ENCODE results near the gene IL37. TPM values are rescaled to one million over a fixed set of nuclear protein-coding genes. Genes with fewer than 3 reads are reported as not detected.

The IL37 gene
- total and polyA plus RNA-seq, 2 donors (not counting 1 experiment from before 2014, with no cell fraction given) = 0.79 TPM; not detected in 1

DNA sequence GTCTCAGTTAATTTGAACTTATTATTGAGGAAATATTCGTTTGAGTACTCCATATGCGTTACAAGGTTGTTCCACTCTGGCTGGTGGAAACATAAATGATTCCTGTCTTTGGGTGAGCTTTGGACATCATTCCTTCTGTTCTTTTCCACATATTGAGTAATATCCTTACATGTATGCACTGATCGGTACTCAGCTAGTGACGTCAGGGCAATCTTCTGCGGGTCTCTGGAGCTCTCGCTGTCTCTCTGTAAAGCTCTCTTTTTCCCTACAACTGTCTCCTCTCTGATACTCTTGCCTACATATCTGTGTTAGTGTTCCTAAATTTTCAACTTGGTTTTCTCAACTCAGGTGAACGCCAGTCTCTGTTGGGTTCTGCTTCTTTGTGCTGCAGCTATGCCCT is 43.4 kb downstream of the IL37 start:
- DNase-seq (no peak), ATAC-seq (ENCODE audit: low read depth) (no peak)
- intact Hi-C loops (cut with micrococcal nuclease) = no loop called here
- Mint-ChIP-seq H3K4me1 (no peaks in the 10 kb centered on the region), H3K9me3 (ENCODE audit: insufficient read depth) (no peaks in the 10 kb centered on the region), H3K27me3 (peaks cover 18% of the 10 kb centered on the region), H3K4me3 (no peak overlapping the region), H3K27ac (no peak overlapping the region)
- 92% methylated on average over 7 of the region's 7 CpGs for WGBS (ENCODE audit: insufficient coverage)
- H3K4me3 ChIP-seq (ENCODE audit: control extremely low read depth in 1 of 5, extremely low read depth in 1 of 5, insufficient read depth in 1 of 5, low read depth in 2 of 5, low read length in 4 of 5) = no peak overlapping the region
- ChIA-PET CTCF (interaction anchor here (0.7 to 1.8 kb wide), 2 partner anchors 13 to 206 kb away, joined by 3 to 4 read pairs; no protein-coding TSS in a partner anchor), POLR2A (no interaction called here)
- H3K27me3 ChIP-seq (replicated peaks in 1 of 4; ENCODE audit: control extremely low read depth in 1 of 4, control insufficient read depth in 3 of 4, insufficient read depth in 4 of 4, low read length in 3 of 4) = peaks cover 0 to 13% (median under 1%) of the 10 kb centered on the region in 4 experiments
- H4K20me1 ChIP-seq (ENCODE audit: control insufficient read depth, insufficient read depth, low read length, poor library complexity, severe bottlenecking) = no peaks in the 10 kb centered on the region
- H3K79me2 ChIP-seq (ENCODE audit: control insufficient read depth, insufficient read depth, low read length) = no peaks in the 10 kb centered on the region
- H2AFZ ChIP-seq (ENCODE audit: insufficient read depth, low read depth, low read length, poor library complexity, severe bottlenecking) = no peak overlapping the region
- no peaks in the 10 kb centered on the region for H3K9me3 ChIP-seq (ENCODE audit: control extremely low read depth in 1 of 3, control insufficient read depth in 2 of 3, insufficient read depth in 1 of 3, low read length in 2 of 3)
- no peak for TF ChIP-seq EZH2 (IDR thresholded peaks at IDR 0.05; ENCODE audit: borderline replicate concordance, insufficient read depth, low read depth, low read length, poor library complexity, severe bottlenecking)
- TF ChIP-seq, protein P1, sequence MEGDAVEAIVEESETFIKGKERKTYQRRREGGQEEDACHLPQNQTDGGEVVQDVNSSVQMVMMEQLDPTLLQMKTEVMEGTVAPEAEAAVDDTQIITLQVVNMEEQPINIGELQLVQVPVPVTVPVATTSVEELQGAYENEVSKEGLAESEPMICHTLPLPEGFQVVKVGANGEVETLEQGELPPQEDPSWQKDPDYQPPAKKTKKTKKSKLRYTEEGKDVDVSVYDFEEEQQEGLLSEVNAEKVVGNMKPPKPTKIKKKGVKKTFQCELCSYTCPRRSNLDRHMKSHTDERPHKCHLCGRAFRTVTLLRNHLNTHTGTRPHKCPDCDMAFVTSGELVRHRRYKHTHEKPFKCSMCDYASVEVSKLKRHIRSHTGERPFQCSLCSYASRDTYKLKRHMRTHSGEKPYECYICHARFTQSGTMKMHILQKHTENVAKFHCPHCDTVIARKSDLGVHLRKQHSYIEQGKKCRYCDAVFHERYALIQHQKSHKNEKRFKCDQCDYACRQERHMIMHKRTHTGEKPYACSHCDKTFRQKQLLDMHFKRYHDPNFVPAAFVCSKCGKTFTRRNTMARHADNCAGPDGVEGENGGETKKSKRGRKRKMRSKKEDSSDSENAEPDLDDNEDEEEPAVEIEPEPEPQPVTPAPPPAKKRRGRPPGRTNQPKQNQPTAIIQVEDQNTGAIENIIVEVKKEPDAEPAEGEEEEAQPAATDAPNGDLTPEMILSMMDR (IDR thresholded peaks at IDR 0.05) = no peak
- H3K27ac ChIP-seq (ENCODE audit: low read length in 2 of 2) = no peak overlapping the region
- no peak overlapping the region for H3K4me2 ChIP-seq (replicated peaks; ENCODE audit: low read depth, low read length, poor library complexity, severe bottlenecking)
- no peaks in the 10 kb centered on the region for H3K36me3 ChIP-seq (replicated peaks in 1 of 2; ENCODE audit: control extremely low read depth in 1 of 2, control insufficient read depth in 1 of 2, extremely low read depth in 1 of 2, insufficient read depth in 2 of 2, low read length in 1 of 2)
- H3K4me1 ChIP-seq (ENCODE audit: control insufficient read depth in 2 of 2, insufficient read depth in 2 of 2, low read length in 2 of 2) = no peaks in the 10 kb centered on the region
- H3K9ac ChIP-seq (ENCODE audit: low read length) = no peak overlapping the region

DNA sequence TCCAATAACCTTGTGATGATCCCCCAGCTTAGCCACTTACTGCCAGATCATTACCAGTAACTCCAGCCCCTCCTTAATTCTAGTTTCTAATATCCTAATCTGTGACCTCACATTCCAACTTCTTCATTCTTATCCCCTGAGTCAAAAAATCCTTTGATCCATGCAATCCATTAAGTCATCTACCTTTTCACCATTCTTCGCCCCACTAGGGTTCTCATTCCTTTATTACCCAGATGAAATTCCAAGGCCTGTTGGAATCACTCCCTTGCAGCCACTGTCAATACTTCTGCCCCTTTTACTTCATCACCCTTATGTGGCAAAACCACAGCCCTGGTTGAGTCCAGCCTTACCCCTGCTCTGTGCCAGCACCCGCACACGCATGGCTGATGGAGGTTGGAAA is 46.5 kb downstream of the IL37 start:
- no peak for ATAC-seq (ENCODE audit: low read depth)
- DNase-seq = no peak
- no peaks in the 10 kb centered on the region for H3K79me2 ChIP-seq (ENCODE audit: control insufficient read depth, insufficient read depth, low read length)
- H3K27ac ChIP-seq (ENCODE audit: low read length in 2 of 2) = no peak overlapping the region
- Mint-ChIP-seq H3K4me3 (no peak overlapping the region), H3K27ac (no peak overlapping the region), H3K4me1 (no peaks in the 10 kb centered on the region), H3K9me3 (ENCODE audit: insufficient read depth) (no peaks in the 10 kb centered on the region), H3K27me3 (peaks cover 10% of the 10 kb centered on the region)
- ChIA-PET CTCF (interaction anchor here (0.8 to 1.3 kb wide), 3 partner anchors 16 to 208 kb away, joined by 3 read pairs; no protein-coding TSS in a partner anchor), POLR2A (no interaction called here)
- H3K9ac ChIP-seq (ENCODE audit: low read length) = no peak overlapping the region
- no peak overlapping the region for H2AFZ ChIP-seq (ENCODE audit: insufficient read depth, low read depth, low read length, poor library complexity, severe bottlenecking)
- no peaks in the 10 kb centered on the region for H3K4me1 ChIP-seq (ENCODE audit: control insufficient read depth in 2 of 2, insufficient read depth in 2 of 2, low read length in 2 of 2)
- WGBS (ENCODE audit: insufficient coverage) = 91% methylated on average over 3 of the region's 3 CpGs
- no peaks in the 10 kb centered on the region for H3K9me3 ChIP-seq (ENCODE audit: control extremely low read depth in 1 of 3, control insufficient read depth in 2 of 3, insufficient read depth in 1 of 3, low read length in 2 of 3)
- H4K20me1 ChIP-seq (ENCODE audit: control insufficient read depth, insufficient read depth, low read length, poor library complexity, severe bottlenecking) = no peaks in the 10 kb centered on the region
- no peaks in the 10 kb centered on the region for H3K36me3 ChIP-seq (replicated peaks in 1 of 2; ENCODE audit: control extremely low read depth in 1 of 2, control insufficient read depth in 1 of 2, extremely low read depth in 1 of 2, insufficient read depth in 2 of 2, low read length in 1 of 2)
- TF ChIP-seq EZH2 (IDR thresholded peaks at IDR 0.05; ENCODE audit: borderline replicate concordance, insufficient read depth, low read depth, low read length, poor library complexity, severe bottlenecking) = no peak
- TF ChIP-seq, protein P1 (IDR thresholded peaks at IDR 0.05) = no peak
- no peak overlapping the region for H3K4me3 ChIP-seq (ENCODE audit: control extremely low read depth in 1 of 5, extremely low read depth in 1 of 5, insufficient read depth in 1 of 5, low read depth in 2 of 5, low read length in 4 of 5)
- H3K4me2 ChIP-seq (replicated peaks; ENCODE audit: low read depth, low read length, poor library complexity, severe bottlenecking) = no peak overlapping the region
- intact Hi-C loops (cut with micrococcal nuclease) = no loop called here
- H3K27me3 ChIP-seq (replicated peaks in 1 of 4; ENCODE audit: control extremely low read depth in 1 of 4, control insufficient read depth in 3 of 4, insufficient read depth in 4 of 4, low read length in 3 of 4) = peaks cover 0 to 15% (median 0%) of the 10 kb centered on the region in 4 experiments
